ENCODE measurements around the gene SORBS1.

GRCh38 chr10:95482501-95483233 is 78.5 kb downstream of the SORBS1 start:
- TF ChIP-seq CTCF (conservative IDR thresholded peaks at IDR 0.05) (no peak), ZFX (IDR thresholded peaks at IDR 0.05) (no peak)

Data from C4-2B (cell line).